Measurements from ENCODE around the gene SYNCRIP. TPM values are rescaled to one million over a fixed set of nuclear protein-coding genes. Genes with fewer than 3 reads are reported as not detected.

Gene SYNCRIP
- total and polyA plus RNA-seq, 2 of the 13 experiments (the other 11 are each of a cell fraction or from before 2014, with no cell fraction given): 8.1 to 112 TPM

DNA sequence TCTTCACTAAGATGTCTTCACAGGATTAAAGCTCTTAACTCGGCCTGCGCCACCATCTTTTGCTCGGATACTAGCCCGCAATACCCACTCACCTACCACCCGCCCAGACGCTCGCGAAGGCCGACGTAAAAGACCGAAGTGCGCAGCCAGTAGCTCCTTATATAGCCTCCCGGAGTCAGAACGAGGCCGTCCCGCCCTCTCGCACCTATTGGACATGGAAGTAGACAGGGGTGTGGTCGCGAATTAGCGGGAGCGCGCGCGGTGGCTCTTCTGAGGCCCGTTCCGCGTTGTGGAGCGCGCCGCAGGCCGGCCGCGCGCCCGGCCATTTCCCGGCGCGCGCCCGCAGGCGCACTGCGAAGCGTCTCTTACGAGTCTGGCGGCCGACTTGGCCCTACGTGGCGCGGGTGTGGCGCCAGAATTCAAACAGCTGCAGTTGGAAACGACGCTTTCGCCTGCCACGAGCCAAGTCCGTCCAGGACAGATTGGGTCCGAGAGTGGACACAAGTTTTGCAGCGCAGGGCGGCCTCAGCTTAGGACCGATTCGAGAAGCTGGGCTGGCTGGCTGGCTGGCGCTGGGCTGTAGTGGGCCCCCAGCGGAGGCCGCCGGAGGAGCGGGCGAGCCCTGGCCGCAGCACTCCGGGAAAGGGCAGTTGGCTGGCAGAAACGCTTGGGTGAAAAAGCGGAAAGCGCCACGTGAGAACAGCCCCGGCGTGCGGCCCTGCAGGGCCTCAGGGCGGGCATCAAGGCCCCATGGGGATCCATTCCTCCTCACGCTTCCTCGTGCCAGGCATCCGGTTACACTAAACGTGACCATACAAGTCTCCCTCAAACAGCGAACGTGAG lies 36.1 kb upstream of the SYNCRIP start (continued):
- TF ChIP-seq MXD3 (CRISPR knock-in tag; IDR thresholded peaks at IDR 0.05): peak; percentile 62
- TF ChIP-seq, protein P1, sequence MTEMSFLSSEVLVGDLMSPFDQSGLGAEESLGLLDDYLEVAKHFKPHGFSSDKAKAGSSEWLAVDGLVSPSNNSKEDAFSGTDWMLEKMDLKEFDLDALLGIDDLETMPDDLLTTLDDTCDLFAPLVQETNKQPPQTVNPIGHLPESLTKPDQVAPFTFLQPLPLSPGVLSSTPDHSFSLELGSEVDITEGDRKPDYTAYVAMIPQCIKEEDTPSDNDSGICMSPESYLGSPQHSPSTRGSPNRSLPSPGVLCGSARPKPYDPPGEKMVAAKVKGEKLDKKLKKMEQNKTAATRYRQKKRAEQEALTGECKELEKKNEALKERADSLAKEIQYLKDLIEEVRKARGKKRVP (CRISPR knock-in tag; IDR thresholded peaks at IDR 0.05): peak in 1 of 2 experiments; percentile 57; a peak in 2 of 4 replicates
- TF ChIP-seq RBM39 (IDR thresholded peaks at IDR 0.05; ENCODE audit: low read depth, low read length, poor library complexity, severe bottlenecking): peak; percentile 100
- TF ChIP-seq ZNF17 (CRISPR knock-in tag; IDR thresholded peaks at IDR 0.05): 0 out of 2 replicates have a peak, but pooled peaks have one; percentile 62
- TF ChIP-seq DMAP1 (CRISPR knock-in tag; IDR thresholded peaks at IDR 0.05): peak; percentile 95; the same call in 1 of the 2 replicates
- TF ChIP-seq ZNF609 (CRISPR knock-in tag; IDR thresholded peaks at IDR 0.05; ENCODE audit: borderline replicate concordance): peak; percentile 78
- TF ChIP-seq MBD4 (IDR thresholded peaks at IDR 0.05; ENCODE audit: borderline replicate concordance, low read length): no peak
- TF ChIP-seq ZNF646 (CRISPR knock-in tag; IDR thresholded peaks at IDR 0.05): peak; percentile 56; the same call in 1 of the 2 replicates
- 0 out of 2 replicates have a peak, but pooled peaks have one; percentile 68 for TF ChIP-seq ZNF615 (CRISPR knock-in tag; IDR thresholded peaks at IDR 0.05; ENCODE audit: borderline replicate concordance)
- TF ChIP-seq ZNF724P (CRISPR knock-in tag; IDR thresholded peaks at IDR 0.05; ENCODE audit: borderline replicate concordance): peak; percentile 87; the same call in 1 of the 2 replicates
- TF ChIP-seq FUBP1 (CRISPR knock-in tag; IDR thresholded peaks at IDR 0.05; ENCODE audit: borderline replicate concordance): no peak; the same call in 1 of the 2 replicates
- TF ChIP-seq TMF1 (CRISPR knock-in tag; IDR thresholded peaks at IDR 0.05; ENCODE audit: low read depth): 0 out of 2 replicates have a peak, but pooled peaks have one; percentile 52

Measured in HepG2 (cell line).